Spleen (tissue), 11 donors: ENCODE data around the gene RANBP9. TPM values are rescaled to one million over a fixed set of nuclear protein-coding genes. Genes with fewer than 3 reads are reported as not detected.

Experiments
- DNase-seq: peaks from one replicate; pipeline ENCODE4 v3.0.0-alpha.2; 2020
- H3K27ac ChIP-seq, 8 donors: fragments of 200-600 bp; sonication (generic) in 7 of 8; 1 replicate in 4 of 8; 2 replicates in 4 of 8; pipeline versions ENCODE4 v1.5.0 to v1.8.0; 2016 to 2021; ENCODE audit warnings: inconsistent platforms in 4 of 8, mild to moderate bottlenecking in 4 of 8, moderate library complexity in 1 of 8
- H3K27me3 ChIP-seq, 7 donors: fragments of 200-600 bp; sonication (generic) in 6 of 7; replicated peaks in 1 of 7; 1 replicate in 4 of 7; 2 replicates in 3 of 7; pipeline versions ENCODE4 v1.5.0 to v1.8.0; 2016 to 2021; ENCODE audit warnings: inconsistent platforms in 3 of 7, mild to moderate bottlenecking in 1 of 7
- H3K36me3 ChIP-seq, 6 donors: fragments of 200-600 bp; sonication (generic) in 5 of 6; 1 replicate in 4 of 6; 2 replicates in 2 of 6; pipeline versions ENCODE4 v1.5.0 to v1.8.0; 2016 to 2021; ENCODE audit warnings: inconsistent platforms in 2 of 6
- H3K4me1 ChIP-seq, 6 donors: fragments of 200-600 bp; sonication (generic) in 5 of 6; 1 replicate in 3 of 6; 2 replicates in 3 of 6; pipeline versions ENCODE4 v1.5.0 to v1.8.0; 2016 to 2021; ENCODE audit warnings: inconsistent platforms in 3 of 6
- H3K4me3 ChIP-seq, 8 donors: fragments of 200-600 bp; sonication (generic) in 7 of 8; 1 replicate in 4 of 8; 2 replicates in 4 of 8; pipeline versions ENCODE4 v1.5.0 to v1.8.0; 2016 to 2021; ENCODE audit warnings: inconsistent platforms in 4 of 8, mild to moderate bottlenecking in 4 of 8, moderate library complexity in 2 of 8
- H3K9me3 ChIP-seq, 8 donors: fragments of 200-600 bp; sonication (generic) in 7 of 8; 1 replicate in 4 of 8; 2 replicates in 4 of 8; pipeline versions ENCODE4 v1.5.0 to v1.8.0; 2016 to 2021; ENCODE audit warnings: inconsistent platforms in 4 of 8
- POLR2A ChIP-seq, 3 donors: fragments of 450-650 bp; IDR thresholded peaks; one replicate each; pipeline ENCODE4 v1.5.1; 2017; ENCODE audit warnings: antibody characterized with exemption in 3 of 3, mild to moderate bottlenecking in 1 of 3
- POLR2AphosphoS5 ChIP-seq, 3 donors: sonication (generic); formaldehyde crosslinking; IDR thresholded peaks; one replicate each; pipeline ENCODE4 v1.5.1; 2017; ENCODE audit warnings: antibody characterized with exemption in 3 of 3
- WGBS, 5 donors: extraction: QIAGEN DNeasy Blood & Tissue Kit in 3 of 5; methylation state at CpG; one replicate each; pipeline versions ENCODE4 v1.1.5 to v1.1.7; 2013 to 2018; 5-methylcytosine and 5-hydroxymethylcytosine counted together
- intact Hi-C: fragments of 100-400 bp; cut with DNase I; formaldehyde crosslinking; loops from one replicate; pipeline ENCODE4 v1.15.0; 2023; ENCODE audit warnings: low total_unique reads
- polyA plus RNA-seq, 3 donors: library from polyadenylated mRNA; stranded (reverse); fragments of 200-250 nt; gene quantifications; one replicate each; pipeline ENCODE4 v1.2.1, GENCODE V29; 2013
- total RNA-seq, 7 donors: library from RNA; depleted of rRNA in 3 of 7; stranded (reverse); fragments of >200 nt in 3 of 7; fragmentation: NEBNext Ultra II Directional in 4 of 7; extraction: Animal tissue kit (Norgen Biotek cat#: 25700) in 4 of 7; gene quantifications; one replicate each; pipeline versions ENCODE4 v1.1.0 to v1.2.1, GENCODE V29; 2016 to 2021
- TF ChIP-seq, protein P1 (sequence below), 11 experiments: fragments of 200-600 bp in 7 of 11; fragments of 450-650 bp in 4 of 11; sonication (generic) in 4 of 11; IDR thresholded peaks in 8 of 11; conservative IDR thresholded peaks in 3 of 11; 1 replicate in 7 of 11; 2 replicates in 4 of 11; pipeline versions ENCODE4 v1.4.0 to v1.8.0; 2016 to 2021; ENCODE audit warnings: antibody characterized with exemption in 11 of 11, inconsistent platforms in 4 of 11, mild to moderate bottlenecking in 1 of 11
- donor health status: healthy with polysubstance abuse.
- donor health status: DM: no; HTN: no; CAD: no; lungs with moderate emphysema.
- donor health status: DM: no; HTN: no; CAD: no.
- donor health status: Bipolar disorder and iron deficiency.
- donor health status: healthy.
- donor health status: DM: no; HTN: no; CAD: no.
- donor health status: DM: yes; HTN: yes; CAD: no.

Gene RANBP9
- total and polyA plus RNA-seq, 10 donors, result 13.4 to 41.8 (median 34.6) TPM

GRCh38 chr6:13613029-13613594 is 98.5 kb downstream of the RANBP9 start:
- no peak for TF ChIP-seq POLR2AphosphoS5 (IDR thresholded peaks at IDR 0.05)
- TF ChIP-seq, protein P1, sequence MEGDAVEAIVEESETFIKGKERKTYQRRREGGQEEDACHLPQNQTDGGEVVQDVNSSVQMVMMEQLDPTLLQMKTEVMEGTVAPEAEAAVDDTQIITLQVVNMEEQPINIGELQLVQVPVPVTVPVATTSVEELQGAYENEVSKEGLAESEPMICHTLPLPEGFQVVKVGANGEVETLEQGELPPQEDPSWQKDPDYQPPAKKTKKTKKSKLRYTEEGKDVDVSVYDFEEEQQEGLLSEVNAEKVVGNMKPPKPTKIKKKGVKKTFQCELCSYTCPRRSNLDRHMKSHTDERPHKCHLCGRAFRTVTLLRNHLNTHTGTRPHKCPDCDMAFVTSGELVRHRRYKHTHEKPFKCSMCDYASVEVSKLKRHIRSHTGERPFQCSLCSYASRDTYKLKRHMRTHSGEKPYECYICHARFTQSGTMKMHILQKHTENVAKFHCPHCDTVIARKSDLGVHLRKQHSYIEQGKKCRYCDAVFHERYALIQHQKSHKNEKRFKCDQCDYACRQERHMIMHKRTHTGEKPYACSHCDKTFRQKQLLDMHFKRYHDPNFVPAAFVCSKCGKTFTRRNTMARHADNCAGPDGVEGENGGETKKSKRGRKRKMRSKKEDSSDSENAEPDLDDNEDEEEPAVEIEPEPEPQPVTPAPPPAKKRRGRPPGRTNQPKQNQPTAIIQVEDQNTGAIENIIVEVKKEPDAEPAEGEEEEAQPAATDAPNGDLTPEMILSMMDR (IDR thresholded peaks at IDR 0.05 in 8 of 11, conservative IDR thresholded peaks at IDR 0.05 in 3 of 11), result no peak
- TF ChIP-seq POLR2A (IDR thresholded peaks at IDR 0.05), result no peak
- no peak overlapping the region for H3K4me3 ChIP-seq
- no peak overlapping the region for H3K27ac ChIP-seq
- WGBS, 5 donors, result 72 to 81% (median 77%) methylated on average over 3 of the region's 3 CpGs
- intact Hi-C loops, result loop anchor here (5.0 kb wide), 1 partner anchor 99 kb away; the partner anchor contains the start of gene RANBP9
- no peaks in the 10 kb centered on the region for H3K9me3 ChIP-seq
- DNase-seq, result no peak
- peaks cover 3 to 31% (median 15%) of the 10 kb centered on the region in 6 donors for H3K36me3 ChIP-seq
- peaks cover 14 to 46% (median 40%) of the 10 kb centered on the region in 6 donors for H3K4me1 ChIP-seq
- H3K27me3 ChIP-seq, result no peaks in the 10 kb centered on the region

DNA sequence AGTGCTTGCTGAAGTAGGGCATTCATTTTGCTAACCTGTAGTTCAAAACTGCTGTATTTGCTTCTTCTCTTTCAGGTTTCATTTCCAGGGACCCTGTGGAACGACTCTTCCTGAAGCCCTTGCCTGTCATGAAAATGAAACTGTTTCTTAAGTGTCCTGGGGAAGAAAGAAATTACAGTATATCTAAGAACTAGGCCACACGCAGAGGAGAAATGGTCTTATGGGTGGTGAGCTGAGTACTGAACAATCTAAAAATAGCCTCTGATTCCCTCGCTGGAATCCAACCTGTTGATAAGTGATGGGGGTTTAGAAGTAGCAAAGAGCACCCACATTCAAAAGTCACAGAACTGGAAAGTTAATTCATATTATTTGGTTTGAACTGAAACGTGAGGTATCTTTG is 99.9 kb downstream of the RANBP9 start:
- Histone ChIP-seq H3K27me3 (no peaks in the 10 kb centered on the region), H3K4me1 (peaks cover 14 to 34% (median 29%) of the 10 kb centered on the region in 6 donors), H3K36me3 (peaks cover 0 to 30% (median 4%) of the 10 kb centered on the region in 6 donors), H3K4me3 (no peak overlapping the region), H3K9me3 (no peaks in the 10 kb centered on the region), H3K27ac (peak overlapping the region in 3 of 8 donors; percentile 16 to 49 (median 43))
- TF ChIP-seq POLR2A (IDR thresholded peaks at IDR 0.05), result no peak
- TF ChIP-seq, protein P1 (IDR thresholded peaks at IDR 0.05 in 8 of 11, conservative IDR thresholded peaks at IDR 0.05 in 3 of 11), result no peak
- intact Hi-C loops, result loop anchor here (5.0 kb wide), 1 partner anchor 101 kb away; the partner anchor contains the start of gene RANBP9
- WGBS, 5 donors, result 38 to 66% (median 53%) methylated on average over 4 of the region's 4 CpGs
- no peak for DNase-seq

DNA sequence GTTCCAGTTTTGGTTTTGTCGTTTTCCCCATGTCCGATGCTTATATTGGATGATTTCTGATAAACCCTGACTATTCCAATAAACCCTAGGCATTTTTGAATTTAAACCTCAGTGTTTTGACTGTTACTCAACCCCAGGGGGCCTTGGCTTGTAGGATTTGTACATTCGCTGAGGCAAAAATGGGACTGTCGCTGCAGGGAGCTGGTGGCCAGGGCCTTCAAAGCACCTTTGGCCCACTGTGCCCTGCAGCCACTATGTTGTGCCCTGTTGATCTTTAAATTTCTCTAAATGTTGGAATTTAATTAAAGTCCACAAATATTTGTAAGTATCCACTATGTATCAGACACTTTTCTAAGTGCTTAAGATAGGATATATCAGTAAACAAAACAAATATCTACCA is 106.0 kb downstream of the RANBP9 start:
- Histone ChIP-seq H3K9me3 (no peaks in the 10 kb centered on the region), H3K36me3 (peaks cover 0 to 74% (median 22%) of the 10 kb centered on the region in 6 donors), H3K27ac (no peak overlapping the region), H3K4me1 (peaks cover 0 to 1% (median 0%) of the 10 kb centered on the region in 6 donors), H3K4me3 (no peak overlapping the region), H3K27me3 (no peaks in the 10 kb centered on the region)
- DNase-seq, result no peak
- TF ChIP-seq, protein P1 (IDR thresholded peaks at IDR 0.05 in 8 of 11, conservative IDR thresholded peaks at IDR 0.05 in 3 of 11), result no peak
- TF ChIP-seq POLR2A (IDR thresholded peaks at IDR 0.05) (no peak), POLR2AphosphoS5 (IDR thresholded peaks at IDR 0.05) (no peak)
- intact Hi-C loops, result no loop called here
- WGBS, 5 donors, result 95 to 98% (median 97%) methylated on average over 4 of the region's 4 CpGs

DNA sequence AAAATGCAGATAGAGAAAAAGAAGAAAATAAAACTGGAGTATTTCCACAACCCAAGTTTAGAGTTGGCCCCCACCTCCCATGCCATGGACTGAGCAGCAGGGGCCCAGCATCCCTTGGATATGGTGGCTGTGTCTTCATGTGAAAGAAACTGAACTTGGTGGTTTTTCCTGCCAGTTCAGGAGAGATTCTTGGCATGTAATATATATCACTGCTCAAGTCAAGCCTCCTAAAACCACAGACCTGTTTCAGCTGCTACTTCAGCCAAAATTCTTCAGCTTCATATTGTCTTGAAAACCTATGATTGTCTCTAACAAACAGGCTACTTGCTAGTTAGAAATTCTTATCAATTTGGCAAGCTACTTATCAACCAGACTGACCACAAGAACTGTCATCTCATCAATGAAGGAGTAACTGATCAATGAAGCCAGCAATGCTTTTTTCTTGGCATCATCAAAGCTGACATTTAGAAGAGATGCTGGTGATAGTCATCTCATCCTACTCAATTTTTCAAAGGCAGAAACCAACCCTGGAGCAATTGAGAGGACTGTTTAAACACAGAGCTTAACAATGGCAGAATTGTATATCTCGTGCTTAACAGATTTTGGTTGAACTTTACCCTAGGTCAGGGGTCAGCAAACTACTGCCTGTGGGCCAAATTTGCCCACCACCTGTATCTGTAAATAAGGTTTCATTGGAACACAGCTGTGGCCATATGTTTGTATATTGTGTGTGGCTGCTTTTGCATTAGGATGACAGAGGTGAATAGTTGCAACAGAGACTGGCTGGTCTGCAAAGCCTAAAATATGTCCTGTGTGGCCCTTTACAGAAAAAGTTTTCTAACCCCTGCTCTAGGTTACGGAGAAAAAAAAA is 106.9 kb downstream of the RANBP9 start:
- TF ChIP-seq POLR2A (IDR thresholded peaks at IDR 0.05), result no peak
- TF ChIP-seq POLR2AphosphoS5 (IDR thresholded peaks at IDR 0.05), result no peak
- TF ChIP-seq, protein P1 (IDR thresholded peaks at IDR 0.05 in 8 of 11, conservative IDR thresholded peaks at IDR 0.05 in 3 of 11), result no peak
- WGBS, 5 donors, result 84 to 98% (median 93%) methylated on average over 2 of the region's 2 CpGs
- Histone ChIP-seq H3K4me3 (no peak overlapping the region), H3K4me1 (no peaks in the 10 kb centered on the region), H3K27ac (no peak overlapping the region), H3K36me3 (peaks cover 0 to 83% (median 24%) of the 10 kb centered on the region in 6 donors), H3K27me3 (no peaks in the 10 kb centered on the region), H3K9me3 (no peaks in the 10 kb centered on the region)
- DNase-seq, result no peak
- intact Hi-C loops, result no loop called here
